ENCODE data around the gene MIB2. TPM values are rescaled to one million over a fixed set of nuclear protein-coding genes. Genes with fewer than 3 reads are reported as not detected.

Gene MIB2
- polyA plus RNA-seq, 1 of the 3 experiments (the other 2 are of a cell fraction): 45.4 TPM

- TF ChIP-seq REST (IDR thresholded peaks at IDR 0.05; ENCODE audit: low read depth, low read length): no peak
- no peak for TF ChIP-seq RFX5 (IDR thresholded peaks at IDR 0.05; ENCODE audit: low read length)
- no peak for TF ChIP-seq USF2 (IDR thresholded peaks at IDR 0.05; ENCODE audit: borderline replicate concordance, low read depth, low read length)
- no peak for TF ChIP-seq POLR2AphosphoS5 (IDR thresholded peaks at IDR 0.05; ENCODE audit: low read depth, low read length)
- no peak for TF ChIP-seq JUND (IDR thresholded peaks at IDR 0.05)
- no peak for TF ChIP-seq GABPA (IDR thresholded peaks at IDR 0.05; ENCODE audit: low read depth)
- TF ChIP-seq TAF1 (IDR thresholded peaks at IDR 0.05; ENCODE audit: borderline replicate concordance, low read depth, low read length): no peak
- no peak for TF ChIP-seq TCF12 (IDR thresholded peaks at IDR 0.05)
Measured at GRCh38 chr1:1591452-1591851, 23.8 kb upstream of the MIB2 start (continued).

GRCh38 chr1:1593834-1594601, 21.3 kb upstream of the MIB2 start:
- no peaks in the 10 kb centered on the region for H3K36me3 ChIP-seq (replicated peaks in 1 of 2; ENCODE audit: control insufficient read depth in 1 of 2, insufficient read depth in 2 of 2, low read length in 1 of 2)
- no peaks in the 10 kb centered on the region for H3K9me3 ChIP-seq
- no peak overlapping the region for H3K4me2 ChIP-seq
- no peak overlapping the region for H3K9ac ChIP-seq
- H3K79me2 ChIP-seq (ENCODE audit: insufficient read depth): no peaks in the 10 kb centered on the region
- H3F3A ChIP-seq (replicated peaks; ENCODE audit: insufficient read depth): no peaks in the 10 kb centered on the region
- WGBS (ENCODE audit: low lambda C conversion rate): 87% methylated on average over 8 of the region's 24 CpGs
- no peak for DNase-seq
- H3K27me3 ChIP-seq (ENCODE audit: insufficient read depth): no peaks in the 10 kb centered on the region
- H3K4me3 ChIP-seq (ENCODE audit: low read depth in 2 of 2, low read length in 1 of 2): no peak overlapping the region
- H4K20me1 ChIP-seq (ENCODE audit: insufficient read depth): no peaks in the 10 kb centered on the region; the same call in 1 of the 2 replicates
- ChIA-PET CTCF (no interaction called here), POLR2A (no interaction called here)
- H3K9me2 ChIP-seq: no peaks in the 10 kb centered on the region
- no peak overlapping the region for H3K27ac ChIP-seq (ENCODE audit: low read depth in 2 of 2, low read length in 1 of 2)
- H3K4me1 ChIP-seq (ENCODE audit: control insufficient read depth in 1 of 2, insufficient read depth in 2 of 2, low read depth in 1 of 2, low read length in 1 of 2): peaks cover 0 to 9% of the 10 kb centered on the region in 2 experiments; a peak in 1 of 4 replicates
- H2AFZ ChIP-seq (ENCODE audit: low read depth): no peak overlapping the region
- TF ChIP-seq YY1 (IDR thresholded peaks at IDR 0.05; ENCODE audit: low read depth): no peak
- TF ChIP-seq SMC3 (IDR thresholded peaks at IDR 0.05; ENCODE audit: low read depth, low read length): no peak
- TF ChIP-seq USF2 (IDR thresholded peaks at IDR 0.05; ENCODE audit: borderline replicate concordance, low read depth, low read length): no peak
- no peak for TF ChIP-seq EZH2phosphoT487 (IDR thresholded peaks at IDR 0.05; ENCODE audit: borderline replicate concordance, low read depth)
- no peak for TF ChIP-seq RCOR1 (IDR thresholded peaks at IDR 0.05; ENCODE audit: low read length)
- TF ChIP-seq MAX (IDR thresholded peaks at IDR 0.05; ENCODE audit: low read depth): no peak

Data from SK-N-SH (cell line).